ENCODE results near the gene MND1.
"Not testable (repeated sequence)": the region's sequence is repeated elsewhere in the genome, so short reads cannot be mapped to it uniquely, and the experiment has no call there.

DNA sequence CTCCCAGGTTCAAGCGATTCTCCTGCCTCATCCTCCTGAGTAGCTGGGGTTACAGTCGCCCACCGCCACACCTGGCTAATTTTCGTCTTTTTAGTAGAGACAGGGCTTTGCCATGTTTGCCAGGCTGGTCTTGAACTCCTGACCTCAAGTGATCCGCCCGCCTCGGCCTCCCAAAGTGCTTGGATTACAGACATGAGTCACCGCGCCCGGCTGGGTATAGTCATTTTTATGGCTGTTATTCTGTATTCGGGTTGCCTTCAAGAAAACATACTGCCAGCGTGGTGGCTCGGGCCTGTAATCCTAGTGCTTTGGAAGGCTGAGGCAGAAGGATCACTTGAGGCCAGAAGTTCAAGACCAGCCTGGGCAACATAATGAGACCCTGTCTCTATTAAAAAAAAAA, 106.7 kb downstream of the MND1 start:
- TF ChIP-seq, protein P1, sequence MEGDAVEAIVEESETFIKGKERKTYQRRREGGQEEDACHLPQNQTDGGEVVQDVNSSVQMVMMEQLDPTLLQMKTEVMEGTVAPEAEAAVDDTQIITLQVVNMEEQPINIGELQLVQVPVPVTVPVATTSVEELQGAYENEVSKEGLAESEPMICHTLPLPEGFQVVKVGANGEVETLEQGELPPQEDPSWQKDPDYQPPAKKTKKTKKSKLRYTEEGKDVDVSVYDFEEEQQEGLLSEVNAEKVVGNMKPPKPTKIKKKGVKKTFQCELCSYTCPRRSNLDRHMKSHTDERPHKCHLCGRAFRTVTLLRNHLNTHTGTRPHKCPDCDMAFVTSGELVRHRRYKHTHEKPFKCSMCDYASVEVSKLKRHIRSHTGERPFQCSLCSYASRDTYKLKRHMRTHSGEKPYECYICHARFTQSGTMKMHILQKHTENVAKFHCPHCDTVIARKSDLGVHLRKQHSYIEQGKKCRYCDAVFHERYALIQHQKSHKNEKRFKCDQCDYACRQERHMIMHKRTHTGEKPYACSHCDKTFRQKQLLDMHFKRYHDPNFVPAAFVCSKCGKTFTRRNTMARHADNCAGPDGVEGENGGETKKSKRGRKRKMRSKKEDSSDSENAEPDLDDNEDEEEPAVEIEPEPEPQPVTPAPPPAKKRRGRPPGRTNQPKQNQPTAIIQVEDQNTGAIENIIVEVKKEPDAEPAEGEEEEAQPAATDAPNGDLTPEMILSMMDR (IDR thresholded peaks at IDR 0.05; ENCODE audit: low read depth, low read length, poor library complexity, severe bottlenecking) = not testable (repeated sequence)
- TF ChIP-seq EZH2phosphoT487 (IDR thresholded peaks at IDR 0.05; ENCODE audit: borderline replicate concordance, low read length) = not testable (repeated sequence)

Data from DOHH2 (cell line).